ENCODE measurements around the gene CALML4. TPM values are rescaled to one million over a fixed set of nuclear protein-coding genes. Genes with fewer than 3 reads are reported as not detected.

Gene CALML4
- polyA plus RNA-seq, 1 donor, result 170 TPM

DNA sequence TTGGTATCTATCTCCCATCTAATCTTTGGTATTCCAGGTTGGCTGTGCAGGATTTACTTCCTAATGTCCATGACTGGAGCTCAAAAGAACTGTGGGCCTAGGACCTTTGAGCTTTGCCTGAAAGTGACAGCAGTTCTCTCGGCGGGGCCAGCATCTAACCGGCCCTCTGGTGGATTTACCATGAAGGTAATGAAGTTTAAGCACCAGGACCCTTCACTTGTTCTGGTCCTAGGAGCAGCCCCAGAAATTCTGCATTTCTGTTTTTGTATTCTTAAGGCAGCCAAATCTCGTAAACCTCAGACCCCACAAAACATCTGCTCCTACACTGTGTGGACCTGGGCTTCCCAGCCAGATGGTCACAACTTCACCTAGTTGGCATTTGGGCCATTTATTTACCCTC lies 13.0 kb downstream of the CALML4 start:
- Histone ChIP-seq H3K36me3 (ENCODE audit: control insufficient read depth, insufficient read depth, low read length) (peaks cover 62% of the 10 kb centered on the region), H3K27ac (ENCODE audit: low read length) (no peak overlapping the region), H3K27me3 (ENCODE audit: control insufficient read depth, insufficient read depth, low read length) (no peaks in the 10 kb centered on the region), H3K4me1 (ENCODE audit: control insufficient read depth, insufficient read depth, low read length) (peaks cover 3% of the 10 kb centered on the region), H3K4me3 (ENCODE audit: low read length) (no peak overlapping the region), H3K9me3 (ENCODE audit: control insufficient read depth, low read depth, low read length) (no peaks in the 10 kb centered on the region)
- WGBS (ENCODE audit: insufficient coverage, low lambda C conversion rate), result no CpG with 5 or more reads among the region's 4 CpGs
- no peak for DNase-seq

- no peaks in the 10 kb centered on the region for H3K9me3 ChIP-seq (ENCODE audit: control insufficient read depth, low read depth, low read length)
- H3K4me1 ChIP-seq (ENCODE audit: control insufficient read depth, insufficient read depth, low read length), result peaks cover 3% of the 10 kb centered on the region
- H3K4me3 ChIP-seq (ENCODE audit: low read length), result no peak overlapping the region
- WGBS (ENCODE audit: insufficient coverage, low lambda C conversion rate), result 20% methylated on average over 1 of the region's 3 CpGs
- H3K27ac ChIP-seq (ENCODE audit: low read length), result no peak overlapping the region
- no peak for DNase-seq
- peaks cover 59% of the 10 kb centered on the region for H3K36me3 ChIP-seq (ENCODE audit: control insufficient read depth, insufficient read depth, low read length)
- no peaks in the 10 kb centered on the region for H3K27me3 ChIP-seq (ENCODE audit: control insufficient read depth, insufficient read depth, low read length)
Observed at GRCh38 chr15:68191555-68191954, 13.6 kb downstream of the CALML4 start.

DNA sequence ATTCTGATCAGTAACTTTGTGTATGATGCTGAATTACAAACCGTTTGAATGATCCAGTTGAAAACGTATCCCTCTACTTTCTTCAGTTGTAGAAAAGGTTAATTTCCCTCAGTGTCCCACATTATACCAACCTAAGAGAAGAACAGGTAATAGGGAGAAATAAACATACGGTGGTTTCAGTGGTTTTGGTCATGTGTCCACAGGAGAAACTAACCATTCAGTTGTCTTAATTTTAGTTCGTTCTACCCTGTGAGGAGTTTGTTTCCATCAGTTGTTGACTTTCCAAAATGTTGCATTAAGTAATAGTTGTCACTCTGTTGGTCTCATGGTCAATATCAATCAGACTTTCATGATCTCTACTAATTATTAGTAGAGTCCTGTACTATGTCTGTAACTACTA lies 15.1 kb downstream of the CALML4 start:
- DNase-seq, result no peak
- no peak overlapping the region for H3K4me3 ChIP-seq (ENCODE audit: low read length)
- peaks cover 3% of the 10 kb centered on the region for H3K4me1 ChIP-seq (ENCODE audit: control insufficient read depth, insufficient read depth, low read length)
- peaks cover 50% of the 10 kb centered on the region for H3K36me3 ChIP-seq (ENCODE audit: control insufficient read depth, insufficient read depth, low read length)
- no peak overlapping the region for H3K27ac ChIP-seq (ENCODE audit: low read length)
- no peaks in the 10 kb centered on the region for H3K9me3 ChIP-seq (ENCODE audit: control insufficient read depth, low read depth, low read length)
- H3K27me3 ChIP-seq (ENCODE audit: control insufficient read depth, insufficient read depth, low read length), result no peaks in the 10 kb centered on the region
- WGBS (ENCODE audit: insufficient coverage, low lambda C conversion rate), result 75% methylated on average over 1 of the region's 4 CpGs

- WGBS (ENCODE audit: insufficient coverage, low lambda C conversion rate), result 78% methylated on average over 1 of the region's 2 CpGs
- Histone ChIP-seq H3K27me3 (ENCODE audit: control insufficient read depth, insufficient read depth, low read length) (no peaks in the 10 kb centered on the region), H3K27ac (ENCODE audit: low read length) (no peak overlapping the region), H3K4me1 (ENCODE audit: control insufficient read depth, insufficient read depth, low read length) (peaks cover 3% of the 10 kb centered on the region), H3K36me3 (ENCODE audit: control insufficient read depth, insufficient read depth, low read length) (peaks cover 54% of the 10 kb centered on the region), H3K4me3 (ENCODE audit: low read length) (no peak overlapping the region), H3K9me3 (ENCODE audit: control insufficient read depth, low read depth, low read length) (no peaks in the 10 kb centered on the region)
- DNase-seq, result no peak
Observed at GRCh38 chr15:68188647-68189046, 16.5 kb downstream of the CALML4 start.

GRCh38 chr15:68187559-68187958 lies 17.6 kb downstream of the CALML4 start:
- 78% methylated on average over 2 of the region's 9 CpGs for WGBS (ENCODE audit: insufficient coverage, low lambda C conversion rate)
- peaks cover 48% of the 10 kb centered on the region for H3K36me3 ChIP-seq (ENCODE audit: control insufficient read depth, insufficient read depth, low read length)
- peaks cover 3% of the 10 kb centered on the region for H3K4me1 ChIP-seq (ENCODE audit: control insufficient read depth, insufficient read depth, low read length)
- H3K9me3 ChIP-seq (ENCODE audit: control insufficient read depth, low read depth, low read length), result no peaks in the 10 kb centered on the region
- no peak overlapping the region for H3K4me3 ChIP-seq (ENCODE audit: low read length)
- H3K27ac ChIP-seq (ENCODE audit: low read length), result no peak overlapping the region
- no peaks in the 10 kb centered on the region for H3K27me3 ChIP-seq (ENCODE audit: control insufficient read depth, insufficient read depth, low read length)
- DNase-seq, result peak in 1 of 2 donors; percentile 35

DNA sequence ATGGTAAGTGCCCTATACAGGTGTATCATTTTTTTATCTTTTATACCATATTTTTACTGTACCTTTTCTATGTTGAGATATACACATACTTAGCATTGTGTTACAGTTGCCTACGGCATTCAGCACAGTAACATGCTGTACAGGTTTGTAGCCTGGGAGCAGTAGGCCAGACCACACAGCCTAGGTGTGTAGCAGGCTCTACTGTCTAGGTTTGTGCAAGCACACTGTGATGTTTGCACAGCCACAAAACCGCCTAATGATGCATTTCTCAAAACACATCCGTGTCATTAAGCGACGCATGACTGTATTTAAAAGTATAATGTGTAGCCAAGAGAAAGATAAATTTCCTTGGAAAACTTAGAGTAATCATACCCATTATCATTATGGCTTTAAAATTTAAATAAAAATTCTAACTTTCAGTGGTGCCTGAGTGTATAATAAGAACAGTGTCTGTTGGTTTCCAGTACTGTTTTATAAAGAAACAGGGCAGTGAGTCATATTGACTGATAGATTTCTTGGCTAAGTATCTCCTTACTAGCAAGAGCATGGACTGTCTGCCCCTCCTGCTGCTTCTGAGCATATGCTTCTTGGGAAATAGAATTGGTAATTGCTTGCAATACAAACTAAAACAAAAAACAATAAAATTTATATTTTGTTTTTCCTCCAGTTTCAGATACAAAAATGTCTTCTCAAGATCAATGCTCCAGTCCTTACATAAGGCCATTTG lies 18.3 kb downstream of the CALML4 start:
- no peak overlapping the region for H3K27ac ChIP-seq (ENCODE audit: low read length)
- no peaks in the 10 kb centered on the region for H3K27me3 ChIP-seq (ENCODE audit: control insufficient read depth, insufficient read depth, low read length)
- no peak overlapping the region for H3K4me3 ChIP-seq (ENCODE audit: low read length)
- peaks cover 3% of the 10 kb centered on the region for H3K4me1 ChIP-seq (ENCODE audit: control insufficient read depth, insufficient read depth, low read length)
- H3K36me3 ChIP-seq (ENCODE audit: control insufficient read depth, insufficient read depth, low read length), result peaks cover 41% of the 10 kb centered on the region
- DNase-seq, result no peak
- H3K9me3 ChIP-seq (ENCODE audit: control insufficient read depth, low read depth, low read length), result no peaks in the 10 kb centered on the region
- WGBS (ENCODE audit: insufficient coverage, low lambda C conversion rate), result no CpG with 5 or more reads among the region's 5 CpGs

GRCh38 chr15:68184616-68185480 lies 20.3 kb downstream of the CALML4 start:
- Histone ChIP-seq H3K4me1 (ENCODE audit: control insufficient read depth, insufficient read depth, low read length) (no peaks in the 10 kb centered on the region), H3K27ac (ENCODE audit: low read length) (no peak overlapping the region), H3K27me3 (ENCODE audit: control insufficient read depth, insufficient read depth, low read length) (no peaks in the 10 kb centered on the region), H3K4me3 (ENCODE audit: low read length) (no peak overlapping the region), H3K9me3 (ENCODE audit: control insufficient read depth, low read depth, low read length) (no peaks in the 10 kb centered on the region), H3K36me3 (ENCODE audit: control insufficient read depth, insufficient read depth, low read length) (peaks cover 49% of the 10 kb centered on the region)
- no CpG with 5 or more reads among the region's 5 CpGs for WGBS (ENCODE audit: insufficient coverage, low lambda C conversion rate)
- no peak for DNase-seq

DNA sequence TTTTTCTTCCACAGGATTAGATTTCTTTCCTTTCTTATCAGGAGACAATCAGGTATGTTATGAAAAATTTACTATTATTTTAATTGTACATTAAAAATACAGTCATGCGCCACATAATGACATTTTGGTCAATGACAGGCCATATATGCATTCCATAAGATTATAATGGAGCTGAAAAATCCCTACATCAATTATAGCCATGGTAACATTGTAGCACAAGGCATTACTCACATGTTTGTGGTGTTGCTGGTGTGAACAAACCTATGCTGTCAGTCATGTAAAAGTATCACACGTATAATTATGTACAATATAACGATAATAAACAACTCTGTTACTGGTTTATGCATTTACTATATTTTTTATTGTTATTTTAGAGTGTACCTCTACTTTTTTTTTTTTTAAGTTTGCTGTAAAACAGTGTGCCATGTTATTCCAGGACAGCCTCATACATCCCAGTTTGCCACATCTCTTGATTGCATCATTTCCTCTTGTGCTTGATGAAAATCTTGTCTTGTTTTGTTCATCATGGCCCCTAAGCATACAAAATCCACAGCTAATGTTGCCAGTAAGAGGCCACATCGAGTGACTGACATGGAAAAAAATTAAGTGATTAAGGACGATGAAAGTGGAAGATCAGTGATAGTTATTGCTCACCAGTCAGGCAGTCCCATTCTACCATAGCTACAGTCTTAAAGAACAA lies 21.4 kb downstream of the CALML4 start:
- no peak overlapping the region for H3K4me3 ChIP-seq (ENCODE audit: low read length)
- no peaks in the 10 kb centered on the region for H3K27me3 ChIP-seq (ENCODE audit: control insufficient read depth, insufficient read depth, low read length)
- 100% methylated on average over 2 of the region's 5 CpGs for WGBS (ENCODE audit: insufficient coverage, low lambda C conversion rate)
- H3K27ac ChIP-seq (ENCODE audit: low read length), result no peak overlapping the region
- DNase-seq, result no peak
- H3K9me3 ChIP-seq (ENCODE audit: control insufficient read depth, low read depth, low read length), result no peaks in the 10 kb centered on the region
- H3K36me3 ChIP-seq (ENCODE audit: control insufficient read depth, insufficient read depth, low read length), result peaks cover 49% of the 10 kb centered on the region
- H3K4me1 ChIP-seq (ENCODE audit: control insufficient read depth, insufficient read depth, low read length), result no peaks in the 10 kb centered on the region

DNA sequence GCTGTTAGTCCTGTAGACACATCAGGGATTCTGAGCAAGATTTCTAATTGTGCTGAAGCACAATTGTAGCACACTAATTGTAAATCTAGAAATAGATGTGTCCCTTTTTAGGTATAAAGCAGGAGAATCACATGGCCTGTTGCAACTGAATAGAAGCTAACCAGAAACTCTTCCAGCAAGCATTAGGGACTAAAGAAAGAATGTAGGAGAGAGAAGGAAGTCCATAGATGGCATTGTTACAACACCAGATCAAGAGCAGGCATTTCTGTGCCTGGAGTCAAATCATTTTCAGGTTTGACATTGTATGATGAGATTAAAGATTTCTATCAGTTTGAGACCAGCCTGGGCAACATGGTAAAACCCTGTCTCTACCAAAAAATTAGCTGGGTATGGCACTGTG lies 27.4 kb downstream of the CALML4 start:
- H3K27me3 ChIP-seq (ENCODE audit: control insufficient read depth, insufficient read depth, low read length), result no peaks in the 10 kb centered on the region
- no peaks in the 10 kb centered on the region for H3K9me3 ChIP-seq (ENCODE audit: control insufficient read depth, low read depth, low read length)
- DNase-seq, result no peak
- peaks cover 44% of the 10 kb centered on the region for H3K36me3 ChIP-seq (ENCODE audit: control insufficient read depth, insufficient read depth, low read length)
- no peaks in the 10 kb centered on the region for H3K4me1 ChIP-seq (ENCODE audit: control insufficient read depth, insufficient read depth, low read length)
- no peak overlapping the region for H3K27ac ChIP-seq (ENCODE audit: low read length)
- no peak overlapping the region for H3K4me3 ChIP-seq (ENCODE audit: low read length)

DNA sequence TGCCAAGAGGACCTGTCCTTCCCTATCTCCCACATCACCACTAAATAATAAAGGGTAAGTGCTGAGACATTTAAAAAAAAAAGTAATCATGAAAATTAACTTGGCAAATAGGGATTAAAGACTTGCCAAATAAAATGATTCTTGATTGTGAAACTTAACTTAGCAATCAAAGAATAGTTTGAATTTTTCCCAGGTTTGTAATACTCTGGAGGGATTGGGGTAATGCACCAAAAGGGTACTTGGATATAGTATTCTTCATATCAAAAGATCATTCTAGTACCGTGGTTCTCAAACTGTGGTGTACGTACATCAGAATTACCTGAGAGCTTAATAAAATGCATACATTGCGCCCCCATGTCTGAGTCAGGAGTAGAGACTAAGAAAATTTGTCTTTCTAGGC lies 28.5 kb downstream of the CALML4 start:
- Histone ChIP-seq H3K27me3 (ENCODE audit: control insufficient read depth, insufficient read depth, low read length) (no peaks in the 10 kb centered on the region), H3K27ac (ENCODE audit: low read length) (no peak overlapping the region), H3K4me3 (ENCODE audit: low read length) (no peak overlapping the region), H3K4me1 (ENCODE audit: control insufficient read depth, insufficient read depth, low read length) (no peaks in the 10 kb centered on the region), H3K36me3 (ENCODE audit: control insufficient read depth, insufficient read depth, low read length) (peaks cover 41% of the 10 kb centered on the region), H3K9me3 (ENCODE audit: control insufficient read depth, low read depth, low read length) (no peaks in the 10 kb centered on the region)
- no CpG with 5 or more reads among the region's 3 CpGs for WGBS (ENCODE audit: insufficient coverage, low lambda C conversion rate)
- no peak for DNase-seq

Measured in large intestine (tissue), 3 donors.